Neural cell (in vitro differentiated cells): Measurements from ENCODE around the gene EPHA8.

Experiments
- CTCF ChIP-seq: fragments of 450-650 bp; IDR thresholded peaks from 2 replicates; pipeline ENCODE4 v1.5.1; 2014; ENCODE audit warnings: antibody characterized with exemption, mild to moderate bottlenecking, moderate library complexity; ENCODE audit not compliant: poor library complexity, severe bottlenecking
- EP300 ChIP-seq: fragments of 450-650 bp; conservative IDR thresholded peaks from 2 replicates; pipeline ENCODE4 v1.6.1; 2014; ENCODE audit warnings: antibody characterized with exemption, mild to moderate bottlenecking, moderate library complexity; ENCODE audit not compliant: poor library complexity, severe bottlenecking
- MXI1 ChIP-seq: fragments of 450-650 bp; conservative IDR thresholded peaks from 2 replicates; pipeline ENCODE4 v1.6.1; 2014; ENCODE audit warnings: antibody characterized with exemption, mild to moderate bottlenecking; ENCODE audit not compliant: poor library complexity, severe bottlenecking
- POLR2AphosphoS5 ChIP-seq: IDR thresholded peaks from 2 replicates; pipeline ENCODE4 v1.6.1; 2012
- TAF1 ChIP-seq: IDR thresholded peaks from 2 replicates; pipeline ENCODE4 v1.6.1; 2012; ENCODE audit warnings: low read depth

- TF ChIP-seq CTCF (no peak), EP300 (no peak), POLR2AphosphoS5 (no peak), TAF1 (no peak), MXI1 (no peak)
Observed at GRCh38 chr1:22525646-22526045, 37.6 kb upstream of the EPHA8 start.
